PC-9 (cell line): ENCODE measurements around the gene SIX2.

Source experiments
- EZH2 ChIP-seq: fragments of 200-600 bp; sonication (generic); IDR thresholded peaks from 2 replicates; pipeline ENCODE4 v1.8.0; 2017; ENCODE audit warnings: antibody characterized with exemption, low read depth
- TF ChIP-seq, protein P1 (sequence below): fragments of 200-600 bp; sonication (generic); conservative IDR thresholded peaks from 2 replicates; pipeline ENCODE4 v1.6.1; 2017; ENCODE audit warnings: mixed run types, antibody characterized with exemption, mild to moderate bottlenecking, moderate library complexity

DNA sequence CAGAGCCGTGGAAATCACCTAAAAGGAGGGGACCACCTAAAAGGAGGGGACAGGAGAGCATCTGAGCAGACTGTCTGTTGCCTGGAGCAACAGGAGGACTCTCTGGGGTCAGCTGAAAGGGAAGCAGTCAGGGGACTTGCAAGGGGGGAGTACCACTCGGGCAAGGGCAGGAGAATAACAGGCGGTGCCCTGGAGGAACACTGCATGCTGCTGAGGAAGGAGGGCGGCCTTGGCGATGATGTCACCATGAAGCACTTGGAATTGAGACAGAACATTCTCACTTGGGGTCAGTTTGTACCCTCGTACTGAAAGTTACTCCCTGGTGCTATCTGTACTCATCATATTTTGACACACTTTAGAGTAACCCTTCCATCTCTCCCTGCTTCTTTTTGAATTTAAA is 49.4 kb downstream of the SIX2 start:
- TF ChIP-seq, protein P1, sequence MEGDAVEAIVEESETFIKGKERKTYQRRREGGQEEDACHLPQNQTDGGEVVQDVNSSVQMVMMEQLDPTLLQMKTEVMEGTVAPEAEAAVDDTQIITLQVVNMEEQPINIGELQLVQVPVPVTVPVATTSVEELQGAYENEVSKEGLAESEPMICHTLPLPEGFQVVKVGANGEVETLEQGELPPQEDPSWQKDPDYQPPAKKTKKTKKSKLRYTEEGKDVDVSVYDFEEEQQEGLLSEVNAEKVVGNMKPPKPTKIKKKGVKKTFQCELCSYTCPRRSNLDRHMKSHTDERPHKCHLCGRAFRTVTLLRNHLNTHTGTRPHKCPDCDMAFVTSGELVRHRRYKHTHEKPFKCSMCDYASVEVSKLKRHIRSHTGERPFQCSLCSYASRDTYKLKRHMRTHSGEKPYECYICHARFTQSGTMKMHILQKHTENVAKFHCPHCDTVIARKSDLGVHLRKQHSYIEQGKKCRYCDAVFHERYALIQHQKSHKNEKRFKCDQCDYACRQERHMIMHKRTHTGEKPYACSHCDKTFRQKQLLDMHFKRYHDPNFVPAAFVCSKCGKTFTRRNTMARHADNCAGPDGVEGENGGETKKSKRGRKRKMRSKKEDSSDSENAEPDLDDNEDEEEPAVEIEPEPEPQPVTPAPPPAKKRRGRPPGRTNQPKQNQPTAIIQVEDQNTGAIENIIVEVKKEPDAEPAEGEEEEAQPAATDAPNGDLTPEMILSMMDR = no peak
- no peak for TF ChIP-seq EZH2
